Activated T-helper 17 cell treated with anti-CD3 and anti-CD28 coated beads, Interleukin-2, amount 50 U/mL, for 72 hours (primary cell): ENCODE results near the gene LRP1. TPM values are rescaled to one million over a fixed set of nuclear protein-coding genes. Genes with fewer than 3 reads are reported as not detected.
A peak's percentile ranks its signal among the peaks of the same experiment; 100 is the strongest.

Experiments
- ATAC-seq: fragments of 150-1000 bp; cut with Tn5 transposase; replicated peaks from 2 replicates; pipeline ENCODE4 v1.10.0; 2021; ENCODE audit warnings: mild to moderate bottlenecking, moderate library complexity
- H3K27ac Mint-ChIP-seq: one replicate; pipeline ENCODE4 v1.8.0; 2022; ENCODE audit warnings: mixed read lengths
- H3K27me3 Mint-ChIP-seq: one replicate; pipeline ENCODE4 v1.8.0; 2022; ENCODE audit warnings: mixed read lengths
- H3K36me3 Mint-ChIP-seq: one replicate; pipeline ENCODE4 v1.8.0; 2022; ENCODE audit warnings: low read depth, mild to moderate bottlenecking, mixed read lengths
- H3K4me1 Mint-ChIP-seq: one replicate; pipeline ENCODE4 v1.8.0; 2022; ENCODE audit warnings: mixed read lengths
- H3K4me3 Mint-ChIP-seq: one replicate; pipeline ENCODE4 v1.8.0; 2022; ENCODE audit warnings: mild to moderate bottlenecking, mixed read lengths
- H3K9me3 Mint-ChIP-seq: one replicate; pipeline ENCODE4 v1.8.0; 2022; ENCODE audit warnings: mixed read lengths
- total RNA-seq, 2 donors: library from RNA; stranded (reverse); gene quantifications; one replicate each; pipeline ENCODE4 v1.2.3, GENCODE V29; 2022

LRP1 gene
- total RNA-seq, 2 donors from 2014 or later = 2.4 to 20.2 TPM

- no peak for ATAC-seq
- peaks cover 100% of the 10 kb centered on the region for H3K36me3 Mint-ChIP-seq
Measured at GRCh38 chr12:57099766-57100165, 28.5 kb upstream of the LRP1 start.

GRCh38 chr12:57101892-57102695, 26.2 kb upstream of the LRP1 start:
- Mint-ChIP-seq H3K4me3 (no peak overlapping the region), H3K9me3 (no peaks in the 10 kb centered on the region), H3K36me3 (peaks cover 100% of the 10 kb centered on the region), H3K27me3 (no peaks in the 10 kb centered on the region), H3K4me1 (peaks cover 26% of the 10 kb centered on the region), H3K27ac (peak overlapping the region; percentile 43)
- no peak for ATAC-seq

More at GRCh38 chr12:57099766-57100165, 28.5 kb upstream of the LRP1 start:
- Mint-ChIP-seq H3K27me3 (no peaks in the 10 kb centered on the region), H3K9me3 (no peaks in the 10 kb centered on the region), H3K4me1 (peaks cover 26% of the 10 kb centered on the region), H3K4me3 (no peak overlapping the region), H3K27ac (peak overlapping the region; percentile 87)

- peaks cover 100% of the 10 kb centered on the region for H3K36me3 Mint-ChIP-seq
- no peak for ATAC-seq
- no peaks in the 10 kb centered on the region for H3K27me3 Mint-ChIP-seq
- H3K4me3 Mint-ChIP-seq = no peak overlapping the region
- H3K4me1 Mint-ChIP-seq = peaks cover 29% of the 10 kb centered on the region
- no peaks in the 10 kb centered on the region for H3K9me3 Mint-ChIP-seq
- no peak overlapping the region for H3K27ac Mint-ChIP-seq
Measured at GRCh38 chr12:57103856-57104255, 24.4 kb upstream of the LRP1 start.

GRCh38 chr12:57104292-57104910, 23.9 kb upstream of the LRP1 start:
- Mint-ChIP-seq H3K36me3 (peaks cover 99% of the 10 kb centered on the region), H3K27me3 (no peaks in the 10 kb centered on the region), H3K4me3 (no peak overlapping the region), H3K4me1 (peaks cover 27% of the 10 kb centered on the region), H3K9me3 (no peaks in the 10 kb centered on the region), H3K27ac (no peak overlapping the region)
- ATAC-seq = no peak

- no peak for ATAC-seq
- H3K4me3 Mint-ChIP-seq = no peak overlapping the region
- H3K27ac Mint-ChIP-seq = no peak overlapping the region
- H3K4me1 Mint-ChIP-seq = peaks cover 25% of the 10 kb centered on the region
- H3K36me3 Mint-ChIP-seq = peaks cover 99% of the 10 kb centered on the region
- no peaks in the 10 kb centered on the region for H3K27me3 Mint-ChIP-seq
- no peaks in the 10 kb centered on the region for H3K9me3 Mint-ChIP-seq
Measured at GRCh38 chr12:57105011-57105753, 23.1 kb upstream of the LRP1 start.

- Mint-ChIP-seq H3K36me3 (peaks cover 99% of the 10 kb centered on the region), H3K27ac (peak overlapping the region; percentile 77), H3K27me3 (no peaks in the 10 kb centered on the region), H3K9me3 (no peaks in the 10 kb centered on the region), H3K4me1 (peaks cover 25% of the 10 kb centered on the region), H3K4me3 (no peak overlapping the region)
- ATAC-seq = no peak
Measured at GRCh38 chr12:57106021-57106708, 22.1 kb upstream of the LRP1 start.

GRCh38 chr12:57107456-57108155, 20.7 kb upstream of the LRP1 start:
- no peak for ATAC-seq
- Mint-ChIP-seq H3K27ac (peak overlapping the region; percentile 77), H3K9me3 (no peaks in the 10 kb centered on the region), H3K4me3 (peak overlapping the region; percentile 98), H3K36me3 (peaks cover 92% of the 10 kb centered on the region), H3K27me3 (no peaks in the 10 kb centered on the region), H3K4me1 (peaks cover 28% of the 10 kb centered on the region)

- Mint-ChIP-seq H3K36me3 (peaks cover 73% of the 10 kb centered on the region), H3K9me3 (no peaks in the 10 kb centered on the region)
Measured at GRCh38 chr12:57109207-57110103, 18.8 kb upstream of the LRP1 start.

GRCh38 chr12:57110104-57111030, 17.9 kb upstream of the LRP1 start:
- Mint-ChIP-seq H3K27ac (peak overlapping the region; percentile 98), H3K36me3 (peaks cover 64% of the 10 kb centered on the region), H3K9me3 (no peaks in the 10 kb centered on the region), H3K4me3 (peak overlapping the region; percentile 98), H3K27me3 (no peaks in the 10 kb centered on the region), H3K4me1 (peaks cover 32% of the 10 kb centered on the region)
- peak; percentile 45 for ATAC-seq

More at GRCh38 chr12:57109207-57110103, 18.8 kb upstream of the LRP1 start:
- peak overlapping the region; percentile 98 for H3K27ac Mint-ChIP-seq
- no peak for ATAC-seq
- peaks cover 32% of the 10 kb centered on the region for H3K4me1 Mint-ChIP-seq
- H3K4me3 Mint-ChIP-seq = peak overlapping the region; percentile 98
- no peaks in the 10 kb centered on the region for H3K27me3 Mint-ChIP-seq

GRCh38 chr12:57111031-57111734, 17.1 kb upstream of the LRP1 start, which contains the start of gene STAT6:
Gene STAT6, minus strand, starts transcription at chr12:57111362. Its CDS starts 3,084 bp downstream, at chr12:57108278.
- H3K27ac Mint-ChIP-seq = peak within 1 kb of the TSS; percentile 98
- H3K36me3 Mint-ChIP-seq = peaks cover 56% of the 10 kb centered on the region
- peaks cover 31% of the 10 kb centered on the region for H3K4me1 Mint-ChIP-seq
- peak within 1 kb of the TSS; percentile 98 for H3K4me3 Mint-ChIP-seq
- no peaks in the 10 kb centered on the region for H3K27me3 Mint-ChIP-seq
- peak; percentile 79 for ATAC-seq
- no peaks in the 10 kb centered on the region for H3K9me3 Mint-ChIP-seq

GRCh38 chr12:57112492-57113294, 15.6 kb upstream of the LRP1 start:
- Mint-ChIP-seq H3K36me3 (peaks cover 41% of the 10 kb centered on the region), H3K4me3 (peak overlapping the region; percentile 98), H3K27me3 (no peaks in the 10 kb centered on the region), H3K27ac (peak overlapping the region; percentile 98), H3K4me1 (peaks cover 18% of the 10 kb centered on the region), H3K9me3 (no peaks in the 10 kb centered on the region)
- peak; percentile 72 for ATAC-seq
